Measurements from ENCODE around the gene NOSTRIN. TPM values are rescaled to one million over a fixed set of nuclear protein-coding genes. Genes with fewer than 3 reads are reported as not detected.

Gene NOSTRIN
- not detected in 2 replicates for total RNA-seq

GRCh38 chr2:168801961-168802858 lies at the start of gene NOSTRIN:
Gene NOSTRIN, plus strand, starts transcription at chr2:168802637. Its CDS starts 10 bp downstream, at chr2:168802647.

GRCh38 chr2:168890006-168890782 lies 87.8 kb downstream of the NOSTRIN start, which contains the start of gene SPC25:
Gene SPC25, minus strand, starts transcription at chr2:168890430. Its CDS starts 911 bp downstream, at chr2:168889519.

GRCh38 chr2:168901003-168901402 lies 98.6 kb downstream of the NOSTRIN start, which contains the start of gene G6PC2:
Gene G6PC2, plus strand, starts transcription at chr2:168901291. Its CDS starts 41 bp downstream, at chr2:168901332.

Other genes with a start within 250 kb of the NOSTRIN start
- gene SPC25, start 87.8 kb downstream of the NOSTRIN start, total RNA-seq, result 0.30 and 3.6 TPM in 2 replicates
- not detected in 2 replicates for gene G6PC2, start 98.7 kb downstream of the NOSTRIN start, total RNA-seq
- not detected in 2 replicates for gene ABCB11, start 228.7 kb downstream of the NOSTRIN start, total RNA-seq

All from smooth muscle cell of the umbilical artery (primary cell).